Testis (tissue), 3 donors: ENCODE results near the gene C12orf42. TPM values are rescaled to one million over a fixed set of nuclear protein-coding genes. Genes with fewer than 3 reads are reported as not detected.

Source experiments
- DNase-seq: peaks from one replicate; pipeline ENCODE4 v3.0.0-alpha.2; 2019
- H3K27ac ChIP-seq, 2 donors: fragments of 200-600 bp; sonication (generic); one replicate each; pipeline ENCODE4 v1.5.1; 2019
- H3K27me3 ChIP-seq: fragments of 200-600 bp; sonication (generic); one replicate; pipeline ENCODE4 v1.5.1; 2019
- H3K36me3 ChIP-seq: fragments of 200-600 bp; sonication (generic); one replicate; pipeline ENCODE4 v1.5.1; 2017; ENCODE audit warnings: low read depth; ENCODE audit errors: missing control alignments
- H3K4me1 ChIP-seq: fragments of 200-600 bp; sonication (generic); one replicate; pipeline ENCODE4 v1.5.1; 2019
- H3K4me3 ChIP-seq, 2 donors: fragments of 200-600 bp; sonication (generic); one replicate each; pipeline ENCODE4 v1.5.1; 2017 to 2019
- H3K9me3 ChIP-seq: fragments of 200-600 bp; sonication (generic); one replicate; pipeline ENCODE4 v1.5.1; 2017
- CTCF ChIP-seq, 3 experiments: fragments of 450-650 bp in 2 of 3; fragments of 200-600 bp in 1 of 3; sonication (generic) in 1 of 3; IDR thresholded peaks; one replicate each; pipeline ENCODE4 v1.5.1; 2016 to 2019; ENCODE audit warnings: antibody characterized with exemption in 3 of 3, mild to moderate bottlenecking in 2 of 3, moderate library complexity in 1 of 3
- POLR2A ChIP-seq: fragments of 450-650 bp; IDR thresholded peaks from one replicate; pipeline ENCODE4 v1.6.1; 2017; ENCODE audit warnings: antibody characterized with exemption, mild to moderate bottlenecking, moderate library complexity
- WGBS, 2 donors: methylation state at CpG; one replicate each; pipeline ENCODE4 v1.1.5; 2018; 5-methylcytosine and 5-hydroxymethylcytosine counted together
- intact Hi-C: fragments of 100-400 bp; cut with DNase I; formaldehyde crosslinking; loops from one replicate; pipeline ENCODE4 v1.15.1; 2023; ENCODE audit warnings: low total_unique reads
- polyA plus RNA-seq: library from polyadenylated mRNA; stranded (reverse); fragments of 350-450 nt; fragmentation: Illumina TruSeq; extraction: RNeasy Lipid Tissue Mini Kit (QIAGEN cat#74804); gene quantifications from one replicate; pipeline ENCODE4 v1.2.3, GENCODE V29; 2014; ENCODE audit warnings: low read depth, low replicate concordance; ENCODE audit not compliant: insufficient read depth
- total RNA-seq, 2 donors: library from RNA; depleted of rRNA; stranded (reverse); fragments of >200 nt; gene quantifications; one replicate each; pipeline ENCODE4 v1.2.3, GENCODE V29; 2016

Gene C12orf42
- total and polyA plus RNA-seq, 3 donors from 2014 or later, result 22.5 to 57.9 (median 46.8) TPM

- 56 to 60% methylated on average over 5 of the region's 5 CpGs for WGBS, 2 donors
- Histone ChIP-seq H3K4me1 (peaks cover 4% of the 10 kb centered on the region), H3K36me3 (no peaks in the 10 kb centered on the region), H3K9me3 (no peaks in the 10 kb centered on the region), H3K27me3 (no peaks in the 10 kb centered on the region), H3K27ac (no peak overlapping the region), H3K4me3 (no peak overlapping the region)
- DNase-seq, result no peak
- intact Hi-C loops, result no loop called here
- TF ChIP-seq CTCF (IDR thresholded peaks at IDR 0.05) (no peak), POLR2A (no peak)
Observed at GRCh38 chr12:103494051-103494733, 1.6 kb downstream of the C12orf42 start.

- intact Hi-C loops, result no loop called here
- Histone ChIP-seq H3K4me1 (peaks cover 4% of the 10 kb centered on the region), H3K9me3 (no peaks in the 10 kb centered on the region), H3K4me3 (no peak overlapping the region), H3K27ac (no peak overlapping the region), H3K27me3 (no peaks in the 10 kb centered on the region), H3K36me3 (no peaks in the 10 kb centered on the region)
- DNase-seq, result no peak
- no peak for TF ChIP-seq POLR2A
- no peak for TF ChIP-seq CTCF (IDR thresholded peaks at IDR 0.05)
- 87 to 93% methylated on average over 4 of the region's 4 CpGs for WGBS, 2 donors
Observed at GRCh38 chr12:103493199-103493598, 2.6 kb downstream of the C12orf42 start.

GRCh38 chr12:103482365-103482764 is 13.4 kb downstream of the C12orf42 start:
- TF ChIP-seq POLR2A (no peak), CTCF (IDR thresholded peaks at IDR 0.05) (no peak)
- no peak for DNase-seq
- intact Hi-C loops, result no loop called here
- WGBS, 2 donors, result 56 to 65% methylated on average over 4 of the region's 4 CpGs
- H3K27ac ChIP-seq, result no peak overlapping the region
- no peaks in the 10 kb centered on the region for H3K36me3 ChIP-seq
- no peak overlapping the region for H3K4me3 ChIP-seq
- no peaks in the 10 kb centered on the region for H3K9me3 ChIP-seq
- H3K4me1 ChIP-seq, result no peaks in the 10 kb centered on the region
- no peaks in the 10 kb centered on the region for H3K27me3 ChIP-seq

GRCh38 chr12:103475073-103475472 is 20.7 kb downstream of the C12orf42 start:
- Histone ChIP-seq H3K9me3 (no peaks in the 10 kb centered on the region), H3K4me3 (no peak overlapping the region), H3K27ac (no peak overlapping the region), H3K27me3 (no peaks in the 10 kb centered on the region), H3K4me1 (no peaks in the 10 kb centered on the region), H3K36me3 (no peaks in the 10 kb centered on the region)
- no peak for TF ChIP-seq POLR2A
- TF ChIP-seq CTCF (IDR thresholded peaks at IDR 0.05), result no peak
- intact Hi-C loops, result no loop called here
- 67 to 69% methylated on average over 2 of the region's 2 CpGs for WGBS, 2 donors
- no peak for DNase-seq

GRCh38 chr12:103470664-103471063 is 25.1 kb downstream of the C12orf42 start:
- Histone ChIP-seq H3K4me1 (no peaks in the 10 kb centered on the region), H3K9me3 (no peaks in the 10 kb centered on the region), H3K4me3 (no peak overlapping the region), H3K27me3 (no peaks in the 10 kb centered on the region), H3K36me3 (no peaks in the 10 kb centered on the region), H3K27ac (no peak overlapping the region)
- intact Hi-C loops, result no loop called here
- DNase-seq, result no peak
- TF ChIP-seq CTCF (IDR thresholded peaks at IDR 0.05) (no peak), POLR2A (no peak)
